Fibroblast of pulmonary artery (primary cell): ENCODE measurements around the gene MED28.

Source experiments
- DNase-seq: peaks from one replicate; pipeline ENCODE4 v3.0.0-alpha.2; 2010; ENCODE audit warnings: low read depth
- H3K4me3 ChIP-seq: replicated peaks from 2 replicates; pipeline ENCODE4 v1.5.1; 2011; ENCODE audit warnings: low read depth, mild to moderate bottlenecking, control low read depth, low read length, moderate library complexity
- CTCF ChIP-seq: IDR thresholded peaks from 2 replicates; pipeline ENCODE4 v1.5.1; 2011; ENCODE audit warnings: mild to moderate bottlenecking, control low read depth, low read length, inconsistent platforms; ENCODE audit errors: missing control alignments

Gene MED28

GRCh38 chr4:17619416-17620105 lies 5.1 kb downstream of the MED28 start:
- TF ChIP-seq CTCF = no peak
- peak; percentile 16 for DNase-seq
- no peak overlapping the region for H3K4me3 ChIP-seq

GRCh38 chr4:17623451-17624001 lies 9.1 kb downstream of the MED28 start:
- no peak for TF ChIP-seq CTCF
- H3K4me3 ChIP-seq = no peak overlapping the region
- no peak for DNase-seq

GRCh38 chr4:17624821-17625220 lies 10.4 kb downstream of the MED28 start:
- no peak for TF ChIP-seq CTCF

GRCh38 chr4:17630228-17630627 lies 15.8 kb downstream of the MED28 start:
- H3K4me3 ChIP-seq = no peak overlapping the region
- DNase-seq = no peak
- no peak for TF ChIP-seq CTCF

More at GRCh38 chr4:17624821-17625220, 10.4 kb downstream of the MED28 start:
- DNase-seq = no peak
- no peak overlapping the region for H3K4me3 ChIP-seq

GRCh38 chr4:17633600-17633999 lies 19.2 kb downstream of the MED28 start:
- no peak overlapping the region for H3K4me3 ChIP-seq
- TF ChIP-seq CTCF = no peak
- DNase-seq = no peak

GRCh38 chr4:17635056-17635455 lies 20.6 kb downstream of the MED28 start:
- TF ChIP-seq CTCF = no peak
- no peak for DNase-seq
- no peak overlapping the region for H3K4me3 ChIP-seq

GRCh38 chr4:17636341-17636695 lies 21.9 kb downstream of the MED28 start:
- no peak for TF ChIP-seq CTCF
- DNase-seq = no peak
- H3K4me3 ChIP-seq = no peak overlapping the region
